ENCODE data around the gene PCBP3. TPM values are rescaled to one million over a fixed set of nuclear protein-coding genes. Genes with fewer than 3 reads are reported as not detected.

PCBP3 gene
- total and polyA plus RNA-seq, 2 of the 13 experiments (the other 11 are each of a cell fraction or from before 2014, with no cell fraction given): not detected

- no peaks in the 10 kb centered on the region for H3K79me2 ChIP-seq (ENCODE audit: insufficient read depth, low read length)
- no peak overlapping the region for H2AFZ ChIP-seq (ENCODE audit: low read length)
- WGBS (ENCODE audit: low lambda C conversion rate): 30% methylated on average over 20 of the region's 22 CpGs
- no peaks in the 10 kb centered on the region for H3K36me3 ChIP-seq (replicated peaks in 1 of 2; ENCODE audit: control insufficient read depth in 1 of 2, insufficient read depth in 2 of 2, low read length in 2 of 2)
- no peaks in the 10 kb centered on the region for H4K20me1 ChIP-seq (ENCODE audit: insufficient read depth, low read length)
- ChIA-PET POLR2A (no interaction called here), CTCF (ENCODE audit: low intra/inter-chr PET ratio, low total read pairs) (no interaction called here)
- no peaks in the 10 kb centered on the region for H3K4me1 ChIP-seq (ENCODE audit: insufficient read depth, low read length)
- TF ChIP-seq ZNF614 (CRISPR knock-in tag; IDR thresholded peaks at IDR 0.05; ENCODE audit: borderline replicate concordance) (no peak), NCOR1 (IDR thresholded peaks at IDR 0.05; ENCODE audit: borderline replicate concordance, low read length) (no peak), ZNF549 (CRISPR knock-in tag; IDR thresholded peaks at IDR 0.05) (no peak), DR1 (CRISPR knock-in tag; IDR thresholded peaks at IDR 0.05) (no peak), PREB (CRISPR knock-in tag; IDR thresholded peaks at IDR 0.05) (no peak), U2AF2 (IDR thresholded peaks at IDR 0.05; ENCODE audit: low read depth, low read length) (no peak), KLF9 (CRISPR knock-in tag; IDR thresholded peaks at IDR 0.05; ENCODE audit: low read depth) (no peak), KLF12 (CRISPR knock-in tag; IDR thresholded peaks at IDR 0.05; ENCODE audit: borderline replicate concordance) (no peak), MXD3 (CRISPR knock-in tag; IDR thresholded peaks at IDR 0.05) (no peak), ZNF256 (CRISPR knock-in tag; conservative IDR thresholded peaks at IDR 0.05) (no peak)
- TF ChIP-seq, protein P1, sequence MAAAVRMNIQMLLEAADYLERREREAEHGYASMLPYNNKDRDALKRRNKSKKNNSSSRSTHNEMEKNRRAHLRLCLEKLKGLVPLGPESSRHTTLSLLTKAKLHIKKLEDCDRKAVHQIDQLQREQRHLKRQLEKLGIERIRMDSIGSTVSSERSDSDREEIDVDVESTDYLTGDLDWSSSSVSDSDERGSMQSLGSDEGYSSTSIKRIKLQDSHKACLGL (CRISPR knock-in tag; IDR thresholded peaks at IDR 0.05): no peak
- TF ChIP-seq, protein P2, sequence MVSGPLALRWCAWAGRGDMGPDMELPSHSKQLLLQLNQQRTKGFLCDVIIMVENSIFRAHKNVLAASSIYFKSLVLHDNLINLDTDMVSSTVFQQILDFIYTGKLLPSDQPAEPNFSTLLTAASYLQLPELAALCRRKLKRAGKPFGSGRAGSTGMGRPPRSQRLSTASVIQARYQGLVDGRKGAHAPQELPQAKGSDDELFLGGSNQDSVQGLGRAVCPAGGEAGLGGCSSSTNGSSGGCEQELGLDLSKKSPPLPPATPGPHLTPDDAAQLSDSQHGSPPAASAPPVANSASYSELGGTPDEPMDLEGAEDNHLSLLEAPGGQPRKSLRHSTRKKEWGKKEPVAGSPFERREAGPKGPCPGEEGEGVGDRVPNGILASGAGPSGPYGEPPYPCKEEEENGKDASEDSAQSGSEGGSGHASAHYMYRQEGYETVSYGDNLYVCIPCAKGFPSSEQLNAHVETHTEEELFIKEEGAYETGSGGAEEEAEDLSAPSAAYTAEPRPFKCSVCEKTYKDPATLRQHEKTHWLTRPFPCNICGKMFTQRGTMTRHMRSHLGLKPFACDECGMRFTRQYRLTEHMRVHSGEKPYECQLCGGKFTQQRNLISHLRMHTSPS (CRISPR knock-in tag; IDR thresholded peaks at IDR 0.05; ENCODE audit: low read depth): no peak
- no TSS peak for BruUV-seq (replicated peaks)
- ATAC-seq (no peak), DNase-seq (ENCODE audit: low spot score) (no peak), FAIRE-seq (no peak)
- H3K4me2 ChIP-seq (ENCODE audit: low read depth, low read length): no peak overlapping the region
- H3K9me3 ChIP-seq (ENCODE audit: low read length): no peaks in the 10 kb centered on the region
- intact Hi-C loops (cut with micrococcal nuclease; ENCODE audit: unreplicated experiment) (no loop called here), in situ Hi-C loops (cut with HindIII; ENCODE audit: extremely low pct_ligation_motif_present, low pct_unique_long_range_greater_than_20kb) (no loop called here)
- H3K27ac ChIP-seq (ENCODE audit: extremely low read length, insufficient read depth, low read length): no peak overlapping the region
- H3K9ac ChIP-seq (ENCODE audit: insufficient read depth, low read depth, low read length): no peak overlapping the region
- H3K4me3 ChIP-seq (replicated peaks in 1 of 3; ENCODE audit: insufficient read depth in 1 of 3, low read depth in 2 of 3, low read length in 3 of 3): no peak overlapping the region
- H3K27me3 ChIP-seq (ENCODE audit: control insufficient read depth in 1 of 2, insufficient read depth in 2 of 2, low read length in 2 of 2): peaks cover 4 to 58% of the 10 kb centered on the region in 2 experiments; a peak in 4 of 5 replicates
Observed at GRCh38 chr21:45913886-45914285, 270.4 kb downstream of the PCBP3 start.

Data from HepG2 (cell line).